GM12891 (cell line): ENCODE data around the gene ZNF674.

Source experiments
- POLR2A ChIP-seq: IDR thresholded peaks from 2 replicates; pipeline ENCODE4 v1.6.1; 2011; ENCODE audit warnings: low read depth, low read length, control low read depth
- POLR2AphosphoS5 ChIP-seq: IDR thresholded peaks from 2 replicates; pipeline ENCODE4 v1.6.1; 2011; ENCODE audit warnings: low read depth, low read length, control low read depth
- TAF1 ChIP-seq: IDR thresholded peaks from 2 replicates; pipeline ENCODE4 v1.6.1; 2011; ENCODE audit warnings: low read depth, low read length, control low read depth

DNA sequence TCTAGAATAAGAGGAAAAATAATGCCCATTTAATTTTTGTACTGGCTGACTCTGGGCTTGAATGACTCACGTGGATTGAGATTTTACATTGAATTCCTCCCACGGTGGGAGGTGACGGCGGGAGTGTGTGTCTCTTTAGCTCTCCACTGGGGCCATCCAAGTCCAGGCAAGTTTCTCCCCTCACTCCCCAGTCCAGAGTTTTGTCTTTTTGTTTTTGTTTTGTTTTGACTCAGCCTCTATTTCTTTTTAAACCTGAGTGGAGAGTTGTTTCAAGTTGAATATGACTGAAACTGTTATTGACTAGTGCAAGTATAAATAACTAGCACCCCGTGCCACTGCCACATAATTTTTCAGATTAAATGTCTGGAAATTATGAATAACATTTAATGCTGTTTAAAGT lies 41.9 kb upstream of the ZNF674 start:
- no peak for TF ChIP-seq POLR2A
- no peak for TF ChIP-seq POLR2AphosphoS5
- no peak for TF ChIP-seq TAF1
